HG03457 (cell line): ENCODE results near the gene HNF1B.

Experiments
- ATAC-seq: cut with Tn5 transposase; IDR thresholded peaks from one replicate; pipeline ENCODE4 v1.9.1; 2021; ENCODE audit warnings: moderate number of reproducible peaks; ENCODE audit not compliant: unreplicated experiment

The HNF1B gene

DNA sequence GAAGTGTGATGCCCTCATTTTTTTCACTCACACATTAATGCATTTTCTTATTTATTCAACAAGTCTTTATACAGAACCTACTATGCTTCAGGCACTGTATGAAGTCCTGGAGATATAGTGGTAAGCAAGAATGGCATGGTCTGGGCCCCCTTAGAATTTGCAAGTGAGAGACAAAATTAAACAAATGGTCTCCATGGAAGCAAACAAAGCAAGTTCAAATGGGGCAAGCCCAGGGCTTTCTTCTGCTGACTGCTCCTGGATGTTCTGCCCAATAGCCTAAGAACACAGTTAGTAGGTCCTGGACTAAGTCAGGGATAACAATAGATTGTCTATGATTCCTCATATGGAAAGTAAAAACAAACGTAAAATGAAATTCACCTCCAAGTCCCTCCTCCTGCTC is 70.3 kb downstream of the HNF1B start:
- ATAC-seq = no peak

- ATAC-seq = no peak
Observed at GRCh38 chr17:37673386-37673785, 71.5 kb downstream of the HNF1B start.

DNA sequence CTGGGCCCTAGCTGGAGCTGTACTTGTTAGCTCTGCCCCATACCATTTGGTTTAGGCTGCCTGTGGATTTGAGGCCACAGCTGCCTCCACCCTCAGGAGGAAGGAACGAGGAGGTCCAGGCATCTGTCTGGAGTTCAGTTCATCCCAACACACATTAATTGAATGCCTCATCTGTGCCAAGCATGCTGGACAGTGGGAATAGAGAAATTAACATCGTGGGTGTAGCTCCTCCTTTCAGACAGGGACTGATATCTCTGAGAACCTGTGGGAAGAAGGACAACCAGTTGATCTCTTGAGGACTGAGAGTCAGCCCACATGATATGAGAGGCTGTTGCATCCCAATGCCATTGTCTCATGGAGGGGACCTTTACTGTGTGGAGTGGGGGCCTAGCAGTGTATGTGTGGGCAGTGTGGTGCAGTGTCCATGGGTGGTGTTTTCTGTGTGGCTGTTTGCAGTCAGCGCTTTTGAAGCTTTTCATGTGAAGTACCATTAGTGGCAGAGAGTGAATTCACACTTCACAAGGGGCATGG is 72.2 kb downstream of the HNF1B start:
- no peak for ATAC-seq

DNA sequence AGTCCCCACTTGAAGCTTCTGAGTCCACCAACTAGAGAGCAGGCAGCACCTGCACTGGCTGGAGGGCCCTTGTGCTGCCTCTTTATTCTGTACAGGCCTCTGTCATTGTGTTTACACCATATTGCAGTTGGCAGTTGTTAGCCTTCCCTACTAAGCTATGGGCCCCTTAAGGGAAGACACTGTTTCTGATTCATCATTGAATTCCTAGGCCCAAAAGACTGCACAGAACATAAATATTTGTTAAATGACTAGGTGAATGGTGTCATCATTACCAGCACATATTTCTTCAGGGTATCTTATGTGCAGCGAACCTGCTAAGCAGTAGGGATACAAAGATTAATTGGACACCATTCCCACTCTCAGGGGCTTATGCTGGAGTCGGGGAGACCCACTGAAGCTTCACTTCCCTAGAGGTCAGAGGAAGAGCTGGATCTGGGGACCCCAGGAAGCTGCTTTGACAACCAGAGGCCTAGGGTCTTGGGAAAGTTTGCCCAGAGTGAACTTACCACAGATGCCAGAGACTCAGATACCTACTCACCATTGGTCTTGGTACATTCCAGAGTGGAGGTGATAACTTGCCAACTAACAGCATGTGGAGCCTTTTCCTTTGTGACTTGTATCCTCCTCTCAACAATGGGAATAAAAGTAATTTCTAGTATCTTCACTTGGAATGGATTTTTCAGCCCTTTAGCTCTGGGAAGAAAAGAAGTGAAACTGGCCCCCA is 72.9 kb downstream of the HNF1B start:
- no peak for ATAC-seq

GRCh38 chr17:37671028-37671823 is 73.6 kb downstream of the HNF1B start:
- no peak for ATAC-seq

DNA sequence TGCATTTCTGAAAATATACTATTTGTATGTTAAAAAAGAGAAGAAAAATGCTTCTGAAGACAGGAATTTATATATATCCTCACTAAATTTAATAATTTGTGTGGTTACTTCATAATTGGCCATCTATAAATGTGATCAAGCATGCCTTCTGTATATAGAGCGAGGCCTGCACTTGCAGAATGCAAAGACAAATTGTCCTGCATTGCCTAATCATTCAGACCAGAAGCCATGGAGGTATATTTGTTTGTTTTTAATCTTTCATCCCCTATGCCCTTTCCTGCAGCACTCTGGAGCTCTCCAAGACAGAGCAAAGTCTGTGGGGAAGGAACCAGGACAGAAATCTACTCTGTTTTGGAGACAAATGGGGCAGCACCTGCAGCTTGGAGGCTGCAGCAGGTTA is 77.8 kb downstream of the HNF1B start:
- no peak for ATAC-seq

- no peak for ATAC-seq
Observed at GRCh38 chr17:37664214-37664613, 80.6 kb downstream of the HNF1B start.

DNA sequence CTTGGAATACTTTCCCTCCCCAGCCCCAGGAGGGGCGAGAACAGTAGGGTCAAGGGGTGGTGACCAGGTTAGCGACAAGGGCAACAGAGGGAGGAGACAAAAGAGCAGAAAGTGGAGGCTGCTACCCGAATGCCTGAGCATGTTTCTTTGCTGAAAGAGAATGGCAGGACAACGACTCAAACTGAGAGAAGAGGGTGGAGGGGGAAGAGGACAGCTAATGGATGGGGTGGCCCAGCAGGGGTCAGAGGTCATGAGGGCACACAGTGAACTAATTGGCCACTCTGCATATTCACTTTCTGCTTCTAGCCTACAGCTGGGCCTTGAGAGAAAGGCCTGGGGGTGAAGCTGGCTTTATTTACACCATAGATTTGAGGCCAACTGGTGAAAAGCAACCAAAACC is 82.5 kb downstream of the HNF1B start:
- no peak for ATAC-seq

- ATAC-seq = no peak
Observed at GRCh38 chr17:37661400-37662014, 83.4 kb downstream of the HNF1B start.

GRCh38 chr17:37659925-37660324 is 84.9 kb downstream of the HNF1B start:
- no peak for ATAC-seq

- no peak for ATAC-seq
Observed at GRCh38 chr17:37657202-37657601, 87.7 kb downstream of the HNF1B start.

DNA sequence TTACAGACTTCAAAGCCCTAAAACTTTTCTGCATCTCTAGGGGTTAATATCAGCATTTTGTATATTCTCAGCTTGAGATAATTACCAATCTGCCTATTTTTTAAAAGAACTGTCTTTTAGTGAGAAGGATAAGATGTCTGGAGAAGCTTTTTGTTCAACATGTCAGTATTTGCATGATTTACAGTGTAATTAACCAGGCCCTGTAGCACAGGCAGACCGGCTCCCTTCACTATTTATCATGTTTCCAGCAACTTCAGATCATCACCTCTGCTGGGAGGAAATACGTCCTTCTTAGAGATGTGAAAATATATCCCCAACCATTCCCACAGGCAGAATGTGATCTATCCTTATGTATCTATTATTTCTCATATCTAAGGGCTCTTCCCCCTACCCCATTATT is 93.0 kb downstream of the HNF1B start:
- ATAC-seq = no peak

GRCh38 chr17:37650419-37651003 is 94.3 kb downstream of the HNF1B start:
- no peak for ATAC-seq

DNA sequence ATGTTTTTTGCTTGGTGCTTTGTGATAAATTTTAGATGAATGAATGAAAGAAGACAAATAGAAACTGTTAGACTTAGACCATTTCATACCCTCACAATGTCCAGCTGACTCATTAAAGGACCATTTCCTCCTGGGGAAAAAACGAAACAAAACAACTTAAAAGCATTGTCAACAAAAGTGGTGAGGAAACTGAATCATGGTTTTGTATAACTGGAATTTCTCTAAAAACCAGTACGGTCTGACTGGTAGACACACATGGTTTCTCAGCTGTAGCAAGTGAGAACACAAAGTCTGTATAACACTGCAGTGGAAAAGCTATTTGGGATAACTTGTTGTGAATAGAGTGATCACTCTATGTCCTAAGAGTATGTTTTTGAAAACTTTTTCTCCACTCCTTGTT is 96.3 kb downstream of the HNF1B start:
- no peak for ATAC-seq

GRCh38 chr17:37647856-37648255 is 97.0 kb downstream of the HNF1B start:
- no peak for ATAC-seq

DNA sequence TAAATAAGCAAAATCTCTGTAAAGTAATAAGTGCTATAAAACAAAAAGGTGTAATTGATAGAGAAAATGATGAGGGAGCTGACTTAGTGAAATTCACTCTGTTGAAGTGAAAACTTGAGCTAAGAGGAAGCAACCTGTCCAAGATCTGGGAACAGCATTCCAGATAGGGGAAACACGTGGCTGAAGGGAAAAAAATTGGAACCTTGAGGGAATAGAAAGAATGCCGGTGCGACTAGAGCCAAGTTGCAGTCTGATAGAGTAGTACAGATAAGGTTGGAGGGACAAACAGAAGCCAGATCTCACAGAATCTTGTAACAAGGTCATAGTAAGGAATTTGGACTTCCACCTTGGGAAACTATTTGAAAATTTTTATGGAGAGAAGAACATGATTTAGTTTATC is 101.0 kb downstream of the HNF1B start:
- ATAC-seq = no peak

DNA sequence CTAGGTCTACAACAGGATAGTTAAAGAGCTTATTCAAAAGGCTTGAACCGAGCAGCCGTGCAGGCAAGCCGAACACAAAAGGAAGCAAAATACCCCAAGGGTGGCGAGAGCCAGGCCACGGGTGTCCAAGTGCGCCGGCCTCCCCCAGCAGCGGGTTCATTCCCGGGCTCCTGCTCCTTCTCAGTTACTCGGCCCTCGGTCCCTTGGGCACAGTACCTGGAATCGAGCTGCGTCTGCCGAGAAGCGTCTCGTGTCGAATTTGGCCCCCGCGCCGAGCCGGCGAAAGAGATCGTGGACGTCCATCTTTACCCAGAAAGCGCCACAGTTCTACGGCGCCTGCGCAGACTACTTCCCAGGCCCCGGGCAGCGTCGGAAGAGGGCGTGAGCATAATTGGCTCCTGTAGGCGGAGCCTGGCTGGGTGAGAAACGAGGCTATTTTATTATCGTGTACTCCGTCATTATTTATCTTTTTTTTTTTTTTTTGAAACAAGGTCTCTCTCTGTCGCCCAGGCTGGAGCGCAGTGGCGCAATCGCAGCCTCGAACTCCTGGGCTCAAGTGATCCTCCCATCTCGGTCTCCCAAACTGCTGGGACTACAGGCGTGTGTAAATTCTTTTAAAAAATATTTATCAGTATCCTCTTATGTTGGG is 101.6 kb downstream of the HNF1B start, which contains the start of gene DDX52:
TSS of gene DDX52 (minus strand) at position 329 of the 649 bp plus-strand sequence. CDS start at position 303, 26 bp downstream.
- peak; percentile 70 for ATAC-seq

- no peak for ATAC-seq
Observed at GRCh38 chr17:37642681-37643080, 102.2 kb downstream of the HNF1B start.

GRCh38 chr17:37640015-37640414 is 104.8 kb downstream of the HNF1B start:
- no peak for ATAC-seq

GRCh38 chr17:37637956-37638355 is 106.9 kb downstream of the HNF1B start:
- no peak for ATAC-seq
